ENCODE measurements around the gene RBM28.
"Not testable (repeated sequence)": the region's sequence is repeated elsewhere in the genome, so short reads cannot be mapped to it uniquely, and the experiment has no call there.

The RBM28 gene

DNA sequence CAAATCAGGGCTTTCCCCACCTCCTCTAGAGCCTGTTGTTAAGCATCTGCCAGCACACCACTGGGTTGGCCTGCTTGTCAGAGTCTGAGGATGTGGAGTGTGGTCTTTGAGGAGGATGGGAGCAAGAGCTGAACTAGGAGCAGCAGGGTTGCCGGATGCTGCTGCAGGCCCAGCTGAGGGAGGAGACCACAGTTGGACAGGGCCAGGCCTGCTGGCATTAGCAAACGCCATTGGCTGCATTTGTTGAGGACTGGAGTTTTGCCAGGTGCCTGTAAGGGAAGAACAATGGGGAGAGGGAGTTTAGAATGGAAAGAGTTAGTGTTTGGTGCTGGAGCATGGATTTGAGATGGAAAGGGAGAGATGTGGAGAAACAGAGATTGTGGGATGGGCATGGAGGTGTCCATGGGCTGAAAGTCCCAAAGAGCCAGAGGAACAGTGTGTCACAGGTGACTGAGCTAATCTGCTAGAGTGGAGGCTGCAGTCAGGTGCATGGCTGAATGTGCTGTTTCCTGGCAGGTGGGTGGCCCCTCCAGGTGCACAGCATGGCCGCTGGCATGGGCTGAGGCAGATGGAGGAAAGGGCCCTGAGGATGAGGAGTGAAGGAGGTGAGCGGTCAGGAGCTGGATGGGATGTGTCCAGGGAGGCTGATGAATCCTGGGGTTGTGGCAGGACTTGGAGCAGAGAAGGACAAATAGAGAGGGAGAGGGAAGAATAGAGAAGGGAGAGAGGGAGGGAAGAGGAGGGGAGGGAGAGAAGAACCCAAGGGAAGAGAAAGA lies 61.9 kb downstream of the RBM28 start:
- no peak for DNase-seq (ENCODE audit: low read depth in 2 of 2)

DNA sequence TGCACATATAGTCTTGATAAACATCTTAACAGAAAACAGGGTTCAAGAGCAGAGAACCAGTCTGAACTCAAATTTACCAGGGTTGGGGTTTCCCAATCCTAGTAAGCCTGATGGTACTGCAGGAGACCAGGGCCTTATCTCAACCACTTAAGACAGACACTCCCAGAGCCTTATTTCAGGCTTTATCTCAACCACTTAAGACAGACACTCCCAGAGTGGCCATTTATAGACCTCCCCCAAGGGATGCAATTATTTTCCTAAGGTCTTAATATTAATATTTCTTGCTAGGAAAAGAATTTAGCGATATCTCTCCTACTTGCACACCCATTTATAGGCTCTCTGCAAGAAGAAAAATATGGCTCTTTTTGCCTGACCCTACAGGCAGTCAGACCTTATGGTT lies 63.3 kb downstream of the RBM28 start:
- not testable (repeated sequence) for DNase-seq (ENCODE audit: low read depth in 2 of 2)

DNA sequence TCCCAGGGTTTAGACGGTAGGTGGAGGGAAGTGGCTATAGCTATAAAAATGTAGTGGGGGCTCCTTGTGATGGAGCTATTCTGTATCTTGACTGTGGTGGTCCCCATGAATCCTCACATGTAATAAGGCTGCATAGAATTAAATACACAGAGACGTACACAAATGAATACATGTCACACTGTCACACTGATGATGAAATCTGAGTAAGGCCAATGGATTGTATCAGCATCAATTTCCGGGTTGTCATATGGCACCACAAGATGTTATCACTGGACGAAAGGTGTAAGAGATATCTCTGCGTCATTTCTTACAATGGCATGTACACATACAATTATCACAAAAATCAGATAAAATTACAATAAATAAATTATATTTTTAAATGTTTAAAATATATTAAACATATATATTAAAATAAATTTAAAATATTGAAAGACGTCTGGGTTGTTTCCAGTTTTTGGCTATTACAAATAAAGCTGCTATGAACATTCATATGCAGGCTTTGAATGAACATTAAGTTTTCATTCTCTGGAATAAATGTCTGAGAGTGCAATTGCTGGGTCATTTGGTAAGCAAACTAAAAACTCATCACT lies 64.5 kb downstream of the RBM28 start:
- no peak for DNase-seq (ENCODE audit: low read depth in 2 of 2)

DNA sequence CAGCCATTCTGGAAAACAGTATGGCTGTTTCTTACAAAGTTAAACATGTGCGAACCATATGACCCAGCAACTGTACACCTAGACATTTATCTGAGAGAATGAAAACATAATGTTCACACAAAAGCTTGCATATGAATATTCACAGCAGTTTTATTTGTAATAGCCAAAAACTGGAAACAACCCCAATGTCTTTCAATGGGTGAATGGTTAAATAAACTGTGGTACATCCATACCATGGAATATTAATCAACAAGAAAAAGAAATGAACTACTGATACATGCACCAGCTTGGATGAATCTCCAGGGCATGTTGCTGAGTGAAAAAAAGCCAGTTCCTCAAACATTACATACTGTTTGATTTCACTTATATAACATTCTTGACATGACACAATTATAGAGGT lies 65.3 kb downstream of the RBM28 start:
- no peak for DNase-seq (ENCODE audit: low read depth in 2 of 2)

DNA sequence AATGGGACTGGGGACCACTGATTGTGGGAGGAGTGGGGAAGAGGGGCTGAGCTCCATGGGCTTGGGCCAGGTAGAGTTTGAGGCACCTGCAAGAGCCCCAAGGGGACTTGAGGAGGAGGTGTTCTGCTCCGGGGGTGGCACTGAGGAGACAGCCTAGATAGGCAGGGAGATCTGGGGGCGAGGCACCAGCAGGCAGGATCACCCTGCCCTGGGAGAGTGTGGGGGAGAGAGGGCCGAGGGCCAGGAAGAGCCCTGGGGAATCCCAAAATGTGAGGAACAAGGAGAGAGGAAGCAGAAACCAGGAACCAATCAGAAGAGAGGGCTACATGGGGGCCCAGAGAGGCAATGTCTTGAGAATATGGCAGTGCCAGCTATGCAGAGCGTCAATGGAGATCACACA lies 68.0 kb downstream of the RBM28 start:
- no peak for DNase-seq (ENCODE audit: low read depth in 2 of 2)

DNA sequence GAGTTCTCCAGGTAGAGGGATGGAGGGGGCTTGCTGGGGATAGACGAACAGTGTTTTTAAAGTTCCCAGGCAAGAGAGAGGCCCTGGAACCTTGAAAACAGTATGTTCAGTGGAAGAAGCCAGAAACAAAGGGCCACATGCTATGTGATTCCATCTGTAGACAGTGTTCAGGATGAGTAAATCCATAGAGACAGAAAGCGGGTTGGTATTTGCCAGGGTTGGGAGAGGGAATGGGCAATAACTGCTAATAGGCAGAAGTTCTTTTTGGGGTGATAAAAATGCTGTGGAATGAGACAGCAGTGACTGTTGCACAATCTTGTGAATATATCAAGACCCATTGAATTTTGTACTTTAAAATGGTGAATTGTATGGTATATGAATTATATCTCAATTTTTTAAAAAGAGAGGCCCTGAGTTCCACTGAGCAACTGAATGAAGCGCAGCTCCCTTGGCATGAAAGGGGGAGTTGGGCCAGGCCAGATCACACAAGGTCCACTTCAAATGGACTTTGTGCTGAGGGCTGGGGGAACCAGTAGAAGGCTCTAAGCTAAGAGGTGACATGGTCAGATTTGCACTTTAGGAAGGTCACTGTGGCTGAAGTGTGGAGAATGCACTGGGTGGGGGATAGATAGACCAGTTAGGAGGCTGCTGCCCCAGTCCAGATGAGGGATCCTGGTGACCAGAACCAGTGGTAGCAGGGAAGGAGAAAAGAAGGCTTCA lies 68.7 kb downstream of the RBM28 start:
- DNase-seq (ENCODE audit: low read depth in 2 of 2): no peak

DNA sequence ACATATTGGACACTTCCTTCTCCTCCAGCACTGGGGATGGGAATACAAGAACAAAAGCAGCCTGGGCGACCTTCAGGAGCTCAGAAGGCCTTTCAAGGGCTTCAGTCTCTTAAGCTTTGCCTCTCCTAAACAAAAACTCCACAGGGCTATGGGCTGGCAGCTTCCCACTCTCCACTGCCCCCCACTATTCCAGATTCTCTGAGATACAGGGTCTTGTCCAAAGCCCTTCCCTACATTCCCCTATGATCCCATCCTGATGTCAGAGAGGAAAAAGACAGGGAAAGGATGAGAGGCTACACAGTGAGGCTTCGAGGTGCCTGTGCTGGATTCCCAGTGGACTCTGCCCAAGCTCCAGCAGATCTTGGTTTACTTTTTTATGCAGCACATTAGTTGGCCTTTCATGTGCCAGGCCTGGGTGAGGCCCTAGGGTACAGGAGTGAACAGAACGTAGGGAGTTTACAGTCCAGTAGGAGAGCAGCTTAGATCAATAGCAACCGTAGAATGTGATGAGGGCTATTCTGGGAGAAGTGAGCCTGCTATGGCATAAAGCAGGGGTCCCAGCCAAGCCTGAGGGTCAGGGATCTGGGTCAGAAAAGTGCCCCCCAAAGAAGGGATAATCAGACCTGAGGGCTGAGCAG lies 69.3 kb downstream of the RBM28 start:
- DNase-seq (ENCODE audit: low read depth in 2 of 2): no peak

DNA sequence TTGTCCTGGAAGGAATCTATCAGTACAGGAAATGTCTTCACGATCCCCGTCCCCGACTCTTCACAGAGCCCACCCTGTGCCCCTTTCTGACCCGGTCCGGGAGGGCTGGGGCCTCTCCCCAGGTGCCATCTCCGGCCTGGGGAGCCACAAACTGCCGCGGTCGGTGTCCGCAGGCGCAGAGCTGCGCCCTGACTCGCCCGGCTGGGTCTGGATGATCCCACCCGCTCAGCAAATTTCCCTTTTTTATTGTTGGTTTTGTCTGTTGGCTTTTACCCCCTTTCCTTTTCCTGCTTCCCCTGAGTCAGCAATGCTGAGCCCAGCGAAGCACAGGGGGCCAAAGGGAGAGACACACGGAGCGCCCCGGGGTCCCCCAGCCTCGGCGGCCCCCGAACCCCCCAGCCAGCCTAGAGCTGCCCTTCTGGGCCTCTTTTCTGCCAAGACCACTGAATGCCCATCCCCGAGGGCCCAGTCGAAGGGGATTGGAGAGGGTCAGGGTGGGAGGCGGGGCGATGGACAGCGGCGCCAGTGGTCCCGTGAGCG lies 71.7 kb downstream of the RBM28 start:
- no peak for DNase-seq (ENCODE audit: low read depth in 2 of 2)

DNA sequence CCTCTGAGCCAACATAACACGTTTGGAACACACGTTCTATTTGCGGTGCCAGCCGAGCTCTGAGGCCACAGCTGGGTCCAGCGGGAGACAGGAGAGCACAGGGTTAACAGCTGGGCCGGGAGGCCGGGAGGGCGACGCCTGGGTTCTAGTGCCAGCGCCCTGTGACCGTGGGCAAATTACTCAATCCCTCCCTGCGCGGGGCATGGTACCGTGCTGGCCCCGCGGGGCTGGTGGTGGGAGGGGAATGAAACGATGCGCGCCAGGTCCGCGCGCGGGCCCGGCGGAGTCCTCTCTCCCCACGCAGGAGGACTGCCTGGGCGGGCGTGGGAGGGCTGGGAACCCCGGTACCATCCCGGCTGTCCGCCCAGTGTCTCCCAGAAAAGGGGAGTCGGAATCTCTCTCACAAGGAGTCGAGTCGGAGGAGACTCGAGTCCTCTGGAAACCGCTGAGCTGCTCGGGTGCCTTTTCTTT lies 72.2 kb downstream of the RBM28 start:
- no peak for DNase-seq (ENCODE audit: low read depth in 2 of 2)

DNA sequence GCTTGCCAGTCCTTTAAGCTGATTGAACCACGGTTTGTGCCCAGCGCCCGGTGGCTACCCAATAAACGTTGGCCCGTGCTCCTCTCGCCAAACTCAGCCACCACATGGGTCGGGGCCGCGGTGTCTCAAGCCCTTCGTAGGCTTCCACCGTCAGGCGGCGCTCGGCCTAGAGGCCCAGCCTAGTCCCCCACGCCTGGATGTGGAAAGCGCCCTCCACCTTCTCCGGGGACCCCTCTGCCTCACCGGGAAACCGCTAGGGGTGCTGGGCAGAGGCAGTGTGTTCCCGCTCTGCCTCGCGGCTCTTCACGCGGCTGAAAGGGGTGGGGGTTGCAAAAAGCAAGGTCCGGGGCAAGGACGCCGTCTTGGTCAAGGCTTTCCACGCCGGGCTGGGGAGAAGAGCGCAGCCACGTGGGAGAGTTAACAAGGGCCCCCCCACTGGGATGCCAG lies 72.9 kb downstream of the RBM28 start:
- DNase-seq (ENCODE audit: low read depth in 2 of 2): no peak

DNA sequence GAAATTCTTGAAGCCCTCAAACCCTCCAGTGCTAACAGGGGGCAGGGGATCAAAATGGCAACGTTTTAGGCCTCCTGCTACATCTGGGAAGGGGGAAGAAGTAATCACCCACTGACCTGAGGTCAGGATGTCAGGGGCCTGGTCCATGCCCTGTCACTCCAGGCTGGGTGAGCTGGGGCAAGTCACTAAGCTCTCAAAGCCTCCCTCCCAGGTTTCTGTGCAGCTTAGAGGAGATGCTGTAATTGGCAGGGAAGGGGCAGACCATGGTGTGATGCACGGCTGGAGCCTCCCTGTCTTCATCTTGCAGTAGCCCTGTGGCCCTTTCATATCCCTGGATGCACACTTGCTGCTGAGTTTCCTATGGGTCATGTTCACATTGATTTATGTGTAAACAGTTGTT lies 75.5 kb downstream of the RBM28 start:
- no peak for DNase-seq (ENCODE audit: low read depth in 2 of 2)

DNA sequence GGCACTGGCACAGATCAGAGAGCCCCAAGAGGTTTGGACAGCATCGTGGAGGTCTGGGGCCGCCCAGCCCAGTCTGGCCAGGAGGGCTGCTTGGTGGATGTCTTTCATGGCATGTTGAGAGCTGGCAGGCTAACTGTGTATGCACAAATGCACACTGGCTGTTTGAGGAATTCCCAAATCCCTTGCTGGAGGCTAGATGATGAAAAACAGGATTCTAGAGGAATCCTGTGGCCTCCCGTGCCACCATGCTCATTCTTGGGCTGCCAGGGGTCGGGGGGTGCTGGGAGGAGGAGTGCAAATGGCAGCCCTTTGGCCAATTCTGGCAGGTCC lies 76.1 kb downstream of the RBM28 start:
- no peak for DNase-seq (ENCODE audit: low read depth in 2 of 2)

DNA sequence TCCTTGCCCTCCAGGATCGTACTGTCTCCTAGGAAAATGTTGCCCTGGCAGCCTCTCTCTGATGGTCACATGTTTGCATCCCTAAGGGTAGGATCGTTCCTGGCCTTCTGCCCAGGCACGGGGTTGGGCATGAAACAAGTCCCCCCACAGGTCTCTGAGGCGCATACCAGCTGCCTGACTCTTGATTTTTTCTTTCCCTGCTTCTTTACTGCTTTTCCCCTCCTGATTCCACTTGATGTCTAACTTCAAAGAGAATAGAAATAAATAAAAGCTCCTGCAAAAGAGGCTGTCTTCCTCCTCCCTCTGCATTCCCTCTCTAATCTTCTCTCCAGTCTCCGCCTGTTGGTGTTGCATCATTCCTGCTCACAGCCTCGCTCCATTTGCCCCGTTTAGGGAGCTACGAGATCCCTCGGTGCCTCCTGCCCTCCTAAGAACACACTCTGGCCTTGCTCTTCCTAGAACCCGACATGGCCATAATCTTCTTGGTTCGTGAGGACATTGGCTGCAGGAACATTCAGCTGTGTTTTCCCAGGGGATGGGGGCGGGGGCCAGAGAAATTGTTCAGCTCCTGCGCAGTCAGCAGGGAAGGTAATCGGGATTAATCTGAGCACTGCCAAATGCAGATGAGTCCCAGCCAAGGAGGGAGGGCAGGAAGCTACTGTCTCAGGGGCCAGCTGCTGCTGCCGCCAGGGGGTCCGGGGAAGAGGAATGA lies 76.7 kb downstream of the RBM28 start:
- DNase-seq (ENCODE audit: low read depth in 2 of 2): no peak

DNA sequence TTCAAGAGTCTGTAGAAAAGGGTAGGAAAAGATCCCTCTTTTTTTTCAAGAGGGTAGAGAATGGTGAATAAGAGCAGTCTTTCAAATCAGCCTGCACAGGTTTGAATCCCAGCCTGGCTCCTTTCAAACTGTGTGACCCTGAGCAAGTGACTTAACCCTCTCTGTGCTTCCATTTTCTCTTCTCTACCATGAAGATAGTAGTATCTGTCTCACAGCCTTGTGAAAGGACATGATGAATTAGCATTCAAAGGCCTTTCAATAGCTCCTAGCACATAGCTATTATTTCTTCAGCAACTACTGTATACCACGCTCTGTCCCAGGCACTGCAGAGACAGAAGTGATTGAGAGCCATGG lies 77.2 kb downstream of the RBM28 start:
- no peak for DNase-seq (ENCODE audit: low read depth in 2 of 2)

DNA sequence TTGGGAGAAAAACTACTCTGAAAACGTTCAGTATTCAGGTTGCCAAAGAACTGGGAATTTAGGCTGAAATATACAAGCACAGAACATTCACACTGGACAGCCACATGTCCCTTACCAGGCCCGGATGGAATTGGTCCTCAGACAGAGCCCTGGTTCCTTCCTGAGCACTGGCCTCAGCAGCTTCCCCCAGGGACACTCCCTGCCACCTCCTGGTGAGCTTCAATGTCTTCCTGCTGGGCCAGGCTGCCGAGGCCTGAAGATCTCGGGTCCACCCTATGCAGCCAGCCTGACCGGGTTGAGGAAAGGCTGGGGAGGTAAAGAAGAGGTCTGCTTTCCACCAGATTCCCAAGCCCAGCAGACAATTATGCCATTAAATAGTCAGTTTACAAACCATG lies 77.8 kb downstream of the RBM28 start:
- DNase-seq (ENCODE audit: low read depth in 2 of 2): no peak

DNA sequence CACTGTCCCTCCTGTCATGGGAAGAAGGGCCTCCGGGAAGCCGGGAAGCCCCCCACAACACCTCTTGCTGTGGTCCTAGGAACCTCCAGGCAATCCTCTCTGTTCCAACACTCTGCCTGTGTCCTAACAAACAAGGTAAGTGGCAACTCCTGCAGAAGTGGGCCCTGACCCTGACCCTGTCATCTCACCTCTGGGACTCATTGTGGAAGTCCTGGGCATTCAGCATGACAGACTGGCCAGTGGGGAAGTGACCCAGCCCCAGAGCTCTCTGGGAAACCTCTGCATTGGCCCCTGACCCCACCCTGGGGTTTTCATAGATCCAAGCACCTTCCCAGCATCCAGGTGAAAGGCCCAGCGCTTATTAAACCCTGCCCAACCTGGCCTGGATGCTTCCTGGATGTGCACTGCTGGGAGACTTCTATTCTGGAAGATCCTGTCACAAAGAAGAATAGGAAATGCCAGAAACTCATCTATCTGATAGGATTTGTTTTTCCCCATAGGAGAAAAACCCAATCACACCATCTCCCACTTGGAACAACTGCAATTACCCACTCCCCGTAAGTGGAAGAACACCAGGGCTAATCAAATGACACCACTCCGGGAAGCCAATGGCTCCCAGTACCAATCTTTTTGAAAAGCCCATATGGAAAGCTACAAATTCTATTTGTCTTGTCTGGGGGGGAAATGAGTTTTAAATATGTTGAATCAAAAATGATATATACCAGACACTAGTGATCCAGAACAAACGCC lies 78.4 kb downstream of the RBM28 start:
- no peak for DNase-seq (ENCODE audit: low read depth in 2 of 2)

DNA sequence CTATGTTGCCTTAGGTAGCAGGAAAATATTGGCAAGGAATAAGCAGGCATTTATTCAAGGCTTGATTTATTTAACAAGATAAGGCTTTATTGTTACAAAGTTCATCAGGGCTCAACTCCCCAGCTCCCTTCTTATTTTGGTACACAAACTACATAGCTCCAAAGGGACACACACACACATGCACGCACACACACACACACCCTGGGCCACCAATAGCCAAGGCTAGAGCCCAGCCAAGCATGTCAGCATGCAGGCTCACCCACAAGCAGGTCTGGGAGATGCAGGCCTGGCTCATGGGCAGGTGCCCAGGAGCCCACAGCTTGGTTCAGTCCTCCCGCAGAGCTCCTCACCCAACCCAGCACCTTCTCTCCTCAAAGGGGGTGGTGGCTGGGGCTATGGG lies 79.2 kb downstream of the RBM28 start:
- no peak for DNase-seq (ENCODE audit: low read depth in 2 of 2)

DNA sequence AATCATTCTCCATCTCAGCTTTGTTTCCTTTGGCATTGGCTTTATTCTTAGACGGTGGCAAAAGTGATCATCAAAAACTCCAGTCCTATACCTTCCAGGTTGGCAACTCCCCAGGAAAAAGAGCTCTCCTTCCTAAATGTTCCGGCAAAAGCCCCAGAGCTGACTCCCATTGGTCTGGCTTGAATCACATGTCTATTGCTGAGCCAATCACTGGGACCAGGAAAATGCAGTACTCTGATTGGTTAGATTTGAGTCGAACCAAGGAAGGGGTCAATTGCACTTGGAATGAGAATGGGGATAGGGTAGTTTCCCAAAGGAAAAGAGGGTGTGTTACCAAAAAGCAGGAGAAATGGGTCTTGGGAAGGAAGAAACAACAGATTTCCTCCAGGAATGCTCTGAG lies 80.3 kb downstream of the RBM28 start:
- DNase-seq (ENCODE audit: low read depth in 2 of 2): no peak

DNA sequence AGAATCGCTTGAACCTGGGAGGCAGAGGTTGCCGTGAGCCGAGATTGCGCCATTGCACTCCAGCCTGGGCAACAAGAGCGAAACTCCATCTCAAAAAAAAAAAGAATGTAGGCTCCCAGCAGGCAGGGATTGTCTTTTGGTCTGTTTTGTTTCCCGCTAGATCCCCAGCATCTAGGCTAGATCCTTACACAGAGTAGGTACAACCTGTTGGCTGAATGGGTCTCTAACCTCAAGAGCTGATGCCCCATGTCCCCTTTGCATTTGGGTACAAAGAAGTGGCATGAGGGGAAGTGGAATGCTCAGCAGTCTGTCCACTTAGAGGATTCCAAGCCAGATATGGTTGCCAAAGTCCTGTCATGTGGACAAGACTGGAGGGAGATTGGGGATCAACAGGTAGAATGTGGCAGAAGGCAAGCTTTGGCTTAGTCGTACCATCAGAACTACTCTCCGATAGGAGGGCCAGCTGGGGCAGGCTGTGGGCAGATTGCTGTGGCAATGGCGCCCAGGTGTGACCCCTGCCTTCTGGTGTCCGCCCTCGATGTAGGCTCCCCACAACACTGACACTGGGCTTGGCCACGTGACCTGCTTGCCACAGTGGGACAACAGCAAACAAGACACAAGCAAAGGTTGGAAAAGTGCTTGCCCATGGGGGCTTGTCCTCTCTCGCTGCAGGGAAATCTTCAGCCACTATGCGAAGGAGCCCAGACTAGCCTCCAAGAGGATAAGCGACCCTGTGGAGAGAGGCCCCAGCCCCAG lies 81.3 kb downstream of the RBM28 start:
- no peak for DNase-seq (ENCODE audit: low read depth in 2 of 2)

DNA sequence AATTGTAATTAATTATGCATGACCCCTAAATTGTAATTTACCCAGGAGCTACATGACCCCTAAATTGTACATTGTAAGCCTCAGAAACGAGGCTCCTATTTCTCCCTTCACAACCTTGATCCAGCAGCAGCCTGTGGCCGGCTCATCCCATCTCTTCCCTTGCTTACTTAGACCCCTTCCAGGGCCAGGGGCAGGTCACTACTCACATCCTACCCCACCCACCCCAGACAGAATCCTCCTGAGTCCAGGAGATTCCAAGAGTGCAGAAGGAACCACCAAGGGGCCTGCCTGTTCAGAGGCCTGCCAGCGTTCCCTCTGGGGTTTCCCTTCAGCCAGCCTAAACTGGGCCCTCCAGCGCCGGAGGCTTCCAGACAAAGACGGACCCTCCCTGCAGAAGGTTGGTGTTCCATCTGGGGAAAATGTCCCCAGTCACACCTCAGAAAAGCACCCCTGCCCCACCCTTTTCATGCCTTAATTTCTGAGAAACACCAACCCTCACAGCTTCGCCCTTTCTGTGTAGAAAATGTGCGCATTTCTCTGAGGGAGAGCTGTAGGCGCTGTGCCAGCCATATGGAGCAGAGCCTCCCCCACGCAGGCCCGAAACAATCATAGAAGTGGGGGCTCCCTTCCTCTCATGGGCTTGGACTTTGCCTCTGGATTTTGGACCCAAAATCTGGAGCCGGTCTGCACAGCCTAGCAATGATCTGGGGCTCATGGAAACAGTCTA lies 83.5 kb downstream of the RBM28 start:
- DNase-seq (ENCODE audit: low read depth in 2 of 2): no peak

Measured in stimulated activated CD8-positive, alpha-beta memory T cell treated with anti-CD3 and anti-CD28 coated beads, Interleukin-2, amount 100 ng/mL, for 1 hour (primary cell).